Smooth muscle cell (in vitro differentiated cells): ENCODE data around the gene KCNH1. TPM values are rescaled to one million over a fixed set of nuclear protein-coding genes. Genes with fewer than 3 reads are reported as not detected.

ENCODE experiments used
- DNase-seq: peaks from one replicate; lab custom pipeline; 2025; ENCODE audit not compliant: unreplicated experiment; lab: John Stamatoyannopoulos, UW
- H2AFZ ChIP-seq: fragments of 200-600 bp; sonication (generic); 2 replicates; pipeline ENCODE4 v1.6.0; 2016; ENCODE audit warnings: antibody characterized with exemption, low read depth, mild to moderate bottlenecking
- H3F3A ChIP-seq: fragments of 200-600 bp; sonication (generic); 2 replicates; pipeline ENCODE4 v1.6.0; 2017; ENCODE audit warnings: antibody characterized with exemption, low read depth
- H3K27ac ChIP-seq: fragments of 200-600 bp; sonication (generic); 2 replicates; pipeline ENCODE4 v1.5.1; 2016; ENCODE audit warnings: low read depth, mild to moderate bottlenecking
- H3K27me3 ChIP-seq: fragments of 200-600 bp; sonication (generic); 2 replicates; pipeline ENCODE4 v1.6.1; 2016; ENCODE audit warnings: low read depth, mild to moderate bottlenecking
- H3K36me3 ChIP-seq: fragments of 200-600 bp; sonication (generic); 2 replicates; pipeline ENCODE4 v1.5.1; 2016; ENCODE audit warnings: low read depth
- H3K4me1 ChIP-seq: fragments of 200-600 bp; sonication (generic); 2 replicates; pipeline ENCODE4 v1.5.1; 2016; ENCODE audit warnings: low read depth
- H3K4me2 ChIP-seq: fragments of 200-600 bp; sonication (generic); 2 replicates; pipeline ENCODE4 v1.6.0; 2016; ENCODE audit warnings: mild to moderate bottlenecking
- H3K4me3 ChIP-seq: fragments of 200-600 bp; sonication (generic); 2 replicates; pipeline ENCODE4 v1.5.1; 2016; ENCODE audit warnings: mild to moderate bottlenecking
- H3K79me2 ChIP-seq: fragments of 200-600 bp; sonication (generic); 2 replicates; pipeline ENCODE4 v1.6.0; 2016; ENCODE audit warnings: low read depth, mild to moderate bottlenecking
- H3K9ac ChIP-seq: fragments of 200-600 bp; sonication (generic); 2 replicates; pipeline ENCODE4 v1.6.0; 2016; ENCODE audit warnings: low read depth
- H3K9me3 ChIP-seq: fragments of 200-600 bp; sonication (generic); replicated peaks from 2 replicates; pipeline ENCODE4 v1.5.1; 2016; ENCODE audit warnings: low read depth
- H4K20me1 ChIP-seq: fragments of 200-600 bp; sonication (generic); 2 replicates; pipeline ENCODE4 v1.6.0; 2016; ENCODE audit warnings: low read depth
- CTCF ChIP-seq: fragments of 200-600 bp; sonication (generic); IDR thresholded peaks from 2 replicates; pipeline ENCODE4 v1.5.1; 2017; ENCODE audit warnings: borderline replicate concordance, mild to moderate bottlenecking, antibody characterized with exemption; ENCODE audit not compliant: insufficient read depth, poor library complexity, severe bottlenecking
- WGBS: methylation state at CpG from one replicate; pipeline ENCODE4 v1.1.7; 2016; ENCODE audit warnings: low lambda C conversion rate; 5-methylcytosine and 5-hydroxymethylcytosine counted together
- polyA plus RNA-seq: library from polyadenylated mRNA; unstranded; fragments of >200 nt; fragmentation: Nextera tagmentation; extraction: Ambion mirVana; gene quantifications from 2 replicates; pipeline ENCODE4 v1.2.1, GENCODE V29; 2016
- total RNA-seq: library from RNA; depleted of rRNA; stranded (reverse); fragments of >200 nt; gene quantifications from 2 replicates; pipeline ENCODE4 v1.2.3, GENCODE V29; 2014

The KCNH1 gene
- total and polyA plus RNA-seq, 2 experiments from 2014 or later: 0.30 to 1.9 TPM

- Histone ChIP-seq H4K20me1 (no peaks in the 10 kb centered on the region), H3K36me3 (no peaks in the 10 kb centered on the region), H3K27me3 (no peaks in the 10 kb centered on the region), H3K4me1 (no peaks in the 10 kb centered on the region), H3K9me3 (no peaks in the 10 kb centered on the region), H3K9ac (no peak overlapping the region), H3K27ac (no peak overlapping the region), H3K4me2 (no peak overlapping the region), H3K4me3 (no peak overlapping the region), H2AFZ (no peak overlapping the region), H3F3A (no peaks in the 10 kb centered on the region), H3K79me2 (no peaks in the 10 kb centered on the region)
- TF ChIP-seq CTCF: no peak
- DNase-seq: no peak
- 98% methylated on average over 12 of the region's 22 CpGs for WGBS
Observed at GRCh38 chr1:211111351-211111750, 22.6 kb downstream of the KCNH1 start.

GRCh38 chr1:211101481-211101880 lies 32.5 kb downstream of the KCNH1 start:
- DNase-seq: no peak
- Histone ChIP-seq H3K27ac (no peak overlapping the region), H3K79me2 (no peaks in the 10 kb centered on the region), H2AFZ (no peak overlapping the region), H3K27me3 (no peaks in the 10 kb centered on the region), H3K36me3 (no peaks in the 10 kb centered on the region), H3K9me3 (no peaks in the 10 kb centered on the region), H3K4me1 (no peaks in the 10 kb centered on the region), H3K4me3 (no peak overlapping the region), H3F3A (no peaks in the 10 kb centered on the region), H4K20me1 (no peaks in the 10 kb centered on the region), H3K4me2 (no peak overlapping the region), H3K9ac (no peak overlapping the region)
- 61% methylated on average over 2 of the region's 2 CpGs for WGBS
- TF ChIP-seq CTCF: no peak

- no peaks in the 10 kb centered on the region for H3K4me1 ChIP-seq
- H3K9ac ChIP-seq: no peak overlapping the region
- H3K4me3 ChIP-seq: no peak overlapping the region
- H3K79me2 ChIP-seq: no peaks in the 10 kb centered on the region
- H3K9me3 ChIP-seq: no peaks in the 10 kb centered on the region
- no peaks in the 10 kb centered on the region for H3K36me3 ChIP-seq
- no peaks in the 10 kb centered on the region for H3F3A ChIP-seq
- no peaks in the 10 kb centered on the region for H4K20me1 ChIP-seq
- no peak overlapping the region for H3K27ac ChIP-seq
- DNase-seq: no peak
- TF ChIP-seq CTCF: no peak
- 85% methylated on average over 5 of the region's 5 CpGs for WGBS
- no peaks in the 10 kb centered on the region for H3K27me3 ChIP-seq
- H3K4me2 ChIP-seq: no peak overlapping the region
- no peak overlapping the region for H2AFZ ChIP-seq
Observed at GRCh38 chr1:211099393-211099792, 34.6 kb downstream of the KCNH1 start.

- H3K27ac ChIP-seq: no peak overlapping the region
- H3K9ac ChIP-seq: no peak overlapping the region
- H3K79me2 ChIP-seq: no peaks in the 10 kb centered on the region
- no peaks in the 10 kb centered on the region for H3K9me3 ChIP-seq
- H3K27me3 ChIP-seq: no peaks in the 10 kb centered on the region
- no peaks in the 10 kb centered on the region for H4K20me1 ChIP-seq
- H3K36me3 ChIP-seq: no peaks in the 10 kb centered on the region
- no peak for TF ChIP-seq CTCF
- H3F3A ChIP-seq: no peaks in the 10 kb centered on the region
- H3K4me2 ChIP-seq: no peak overlapping the region
- no peak overlapping the region for H2AFZ ChIP-seq
- no peak for DNase-seq
- no peaks in the 10 kb centered on the region for H3K4me1 ChIP-seq
- WGBS: 94% methylated on average over 2 of the region's 2 CpGs
- no peak overlapping the region for H3K4me3 ChIP-seq
Observed at GRCh38 chr1:211095381-211095780, 38.6 kb downstream of the KCNH1 start.
